HL-60/S4 (cell line): ENCODE data around the gene GIMAP5.

Experiments used
- in situ Hi-C: fragments of 300-500 bp; cut with MboI; formaldehyde crosslinking; loops from 2 replicates; pipeline ENCODE4 v1.14.3; 2022; ENCODE audit warnings: low sequenced_read_pairs

The GIMAP5 gene

GRCh38 chr7:150734254-150734653 lies 3.0 kb upstream of the GIMAP5 start:
- in situ Hi-C loops, result no loop called here

- in situ Hi-C loops, result no loop called here
These were observed 1.4 kb upstream of the GIMAP5 start for GRCh38 chr7:150735596-150736358.

GRCh38 chr7:150736864-150737263 lies 354 bp upstream of the GIMAP5 start:
- in situ Hi-C loops, result no loop called here

- in situ Hi-C loops, result no loop called here
These were observed 874 bp downstream of the GIMAP5 start for GRCh38 chr7:150738092-150738491.

DNA sequence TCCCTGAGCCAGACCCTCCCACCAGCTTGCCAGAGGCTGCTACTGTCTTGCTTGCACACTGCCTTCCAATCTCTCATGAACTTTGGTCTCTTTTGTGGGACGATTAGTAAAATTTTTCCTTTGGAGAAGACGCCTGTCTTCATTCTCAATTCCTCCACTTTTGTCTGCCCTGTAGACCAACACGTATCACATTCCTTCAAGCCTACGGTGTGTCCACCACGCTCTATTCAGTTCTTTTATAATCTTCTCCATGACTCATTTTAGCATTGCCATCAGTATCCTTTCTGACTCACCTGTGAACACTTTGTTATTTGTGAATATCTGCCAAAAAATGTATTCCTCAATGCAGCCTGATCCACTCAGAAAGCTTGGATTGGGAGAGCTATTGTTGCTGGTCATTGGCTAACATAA lies 1.4 kb downstream of the GIMAP5 start:
- in situ Hi-C loops, result no loop called here

DNA sequence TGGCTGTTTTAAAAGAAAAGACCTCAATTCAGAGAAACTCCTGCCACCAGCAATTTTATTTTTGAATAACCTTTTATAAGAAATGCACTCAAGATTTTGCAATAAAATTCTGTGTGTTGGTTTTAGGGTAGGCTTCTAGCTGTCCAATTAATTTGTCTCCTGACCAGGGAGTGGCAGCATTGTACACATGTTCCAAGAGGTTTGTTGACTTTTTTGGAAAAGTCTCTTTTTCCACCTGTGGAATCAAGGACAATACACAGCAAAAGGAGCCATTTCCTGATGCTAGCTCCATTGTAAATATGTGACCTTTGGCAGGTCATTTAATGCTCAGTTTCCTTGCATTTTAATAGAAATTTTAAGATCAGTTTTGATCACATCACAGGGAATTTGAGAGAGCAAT lies 1.8 kb downstream of the GIMAP5 start:
- in situ Hi-C loops, result no loop called here

DNA sequence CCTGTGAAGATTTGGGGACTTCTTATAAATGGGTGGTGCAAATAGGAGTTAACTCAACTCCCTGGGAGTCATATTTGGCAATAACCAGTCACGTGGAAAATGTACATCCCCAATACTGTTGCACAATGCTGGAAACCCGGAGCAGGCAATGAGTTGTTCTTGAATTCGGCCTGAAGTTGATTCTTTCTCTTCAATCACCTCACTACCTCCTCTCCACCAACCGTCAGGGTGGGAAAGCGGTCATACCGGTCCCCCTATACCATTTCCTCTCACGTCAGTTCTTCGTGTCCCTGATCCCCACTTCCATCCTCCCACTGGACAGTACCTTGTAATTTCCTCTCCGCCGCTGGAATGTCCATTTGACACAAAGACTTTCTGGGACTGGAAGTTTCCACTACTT lies 2.8 kb downstream of the GIMAP5 start:
- in situ Hi-C loops, result no loop called here

GRCh38 chr7:150742286-150742968 lies 5.2 kb downstream of the GIMAP5 start:
- in situ Hi-C loops, result no loop called here

GRCh38 chr7:150744041-150744656 lies 6.9 kb downstream of the GIMAP5 start:
- in situ Hi-C loops, result no loop called here

DNA sequence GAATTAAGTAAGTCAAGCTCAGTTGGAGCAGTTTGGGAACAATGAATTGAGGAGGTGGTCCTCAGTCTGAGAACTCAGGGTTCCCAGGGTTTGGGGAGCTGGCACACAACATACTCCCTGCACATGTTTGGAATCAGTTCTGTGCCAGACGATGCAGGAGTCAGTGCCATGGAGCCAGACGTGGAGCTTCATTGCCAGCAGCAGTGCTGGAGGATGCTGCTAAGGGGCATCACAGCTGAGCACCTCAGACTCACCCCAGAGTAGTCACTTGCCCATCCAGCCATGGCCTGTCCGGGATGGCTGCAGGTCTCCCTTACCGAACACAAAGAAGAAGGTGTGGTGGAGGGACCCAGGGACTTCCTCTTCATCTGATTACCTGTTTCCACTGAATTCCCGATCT lies 7.9 kb downstream of the GIMAP5 start:
- in situ Hi-C loops, result no loop called here

DNA sequence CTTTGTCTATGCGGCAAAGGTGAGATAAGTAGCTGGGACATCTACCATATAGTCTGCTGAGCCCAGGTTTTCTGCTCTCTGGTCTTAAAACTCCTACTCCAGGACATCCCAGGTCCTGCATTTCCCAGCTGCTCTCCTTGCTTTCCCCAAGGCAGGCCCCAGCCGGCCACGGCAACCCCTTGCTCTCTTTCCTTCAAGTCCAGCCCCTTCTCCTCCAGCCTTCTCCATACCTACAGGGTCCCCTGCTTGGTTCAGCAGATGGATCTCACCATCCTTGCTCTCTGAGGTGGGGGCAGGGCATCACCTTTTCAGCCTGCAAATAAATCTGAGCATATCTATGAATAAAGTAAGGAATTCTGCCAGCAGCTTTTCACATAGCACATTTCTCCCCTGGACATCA lies 8.7 kb downstream of the GIMAP5 start:
- in situ Hi-C loops, result no loop called here

DNA sequence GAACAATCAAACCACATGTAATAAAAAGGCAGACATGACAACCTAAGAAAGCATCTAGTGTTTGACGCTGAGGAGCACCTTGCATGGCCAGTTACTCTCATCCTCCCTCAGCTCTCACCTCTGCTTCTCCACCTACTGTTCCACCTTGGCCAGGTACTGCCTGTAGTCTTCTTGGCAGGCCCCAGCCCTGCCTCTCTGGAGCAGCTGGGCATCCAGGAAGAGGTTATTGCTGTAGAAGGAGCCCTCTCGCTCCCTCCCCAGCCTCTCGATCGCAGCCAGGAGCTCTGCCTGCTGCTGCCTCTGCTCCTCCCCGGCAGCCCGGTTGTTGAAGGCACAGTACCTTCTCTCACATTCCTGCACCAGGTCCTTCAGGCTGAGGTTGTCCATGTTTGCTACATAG lies 9.7 kb downstream of the GIMAP5 start:
- in situ Hi-C loops, result no loop called here

- in situ Hi-C loops, result no loop called here
These were observed 11.2 kb downstream of the GIMAP5 start for GRCh38 chr7:150748376-150748775.

GRCh38 chr7:150751702-150752101 lies 14.5 kb downstream of the GIMAP5 start:
- in situ Hi-C loops, result loop anchor here (10.0 kb wide), 1 partner anchor 307 kb away; no protein-coding TSS in a partner anchor

DNA sequence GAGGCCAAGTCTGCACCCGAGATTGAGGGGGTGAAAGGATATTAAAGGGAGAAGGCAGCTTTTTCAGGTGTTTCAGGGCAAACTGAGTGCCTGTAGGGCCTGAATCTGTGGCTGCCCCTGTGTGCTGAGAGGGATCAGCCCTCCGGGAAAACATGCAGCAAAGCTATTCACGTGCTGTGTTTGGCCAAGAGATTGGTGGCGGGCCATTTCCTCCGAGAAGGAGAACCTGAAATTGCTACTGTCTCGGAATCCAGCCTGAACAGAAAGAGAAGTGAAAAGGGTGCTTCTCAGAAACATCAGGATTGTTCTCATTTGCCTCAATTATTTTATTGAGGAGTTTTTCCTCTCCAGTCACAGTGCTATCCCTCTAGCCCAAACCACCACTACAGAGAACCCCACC lies 16.0 kb downstream of the GIMAP5 start:
- in situ Hi-C loops, result loop anchor here (10.0 kb wide), 1 partner anchor 308 kb away; no protein-coding TSS in a partner anchor

DNA sequence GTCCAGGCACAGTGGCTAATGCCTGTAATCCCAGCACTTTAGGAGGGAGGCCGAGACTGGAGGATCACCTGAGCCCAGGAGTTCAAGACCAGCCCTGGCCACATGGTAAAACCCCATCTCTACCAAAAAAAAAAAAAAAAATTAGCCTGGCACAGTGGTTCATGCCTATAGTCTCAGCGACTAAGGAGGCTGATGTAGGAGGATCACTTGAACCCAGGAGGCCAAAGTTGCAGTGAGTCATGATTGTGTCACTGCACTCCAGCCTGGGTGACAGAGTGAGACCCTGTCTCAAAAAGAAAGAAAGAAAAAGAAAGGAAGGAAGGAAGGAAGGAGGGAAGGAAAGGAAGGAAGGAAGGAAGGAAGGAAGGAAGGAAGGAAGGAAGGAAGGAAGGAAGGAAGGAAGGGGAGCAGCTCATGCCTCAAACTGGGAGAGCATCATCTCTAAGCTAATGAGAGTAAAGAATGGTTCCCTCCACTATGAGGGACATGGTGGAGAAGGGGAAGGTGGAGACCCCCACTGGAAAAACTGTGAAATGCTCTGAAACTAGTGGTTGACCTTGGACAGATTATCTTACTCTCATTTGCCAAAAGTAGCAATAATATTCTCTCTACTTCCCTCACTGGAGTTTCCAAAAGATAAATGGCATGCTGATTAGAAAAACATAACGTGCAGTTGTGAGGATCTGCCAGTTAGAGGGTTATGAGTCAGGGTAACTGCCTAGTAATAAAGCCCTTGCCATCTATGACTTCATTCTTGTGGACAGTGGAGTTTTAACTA lies 16.8 kb downstream of the GIMAP5 start:
- in situ Hi-C loops, result loop anchor here (10.0 kb wide), 1 partner anchor 309 kb away; no protein-coding TSS in a partner anchor

DNA sequence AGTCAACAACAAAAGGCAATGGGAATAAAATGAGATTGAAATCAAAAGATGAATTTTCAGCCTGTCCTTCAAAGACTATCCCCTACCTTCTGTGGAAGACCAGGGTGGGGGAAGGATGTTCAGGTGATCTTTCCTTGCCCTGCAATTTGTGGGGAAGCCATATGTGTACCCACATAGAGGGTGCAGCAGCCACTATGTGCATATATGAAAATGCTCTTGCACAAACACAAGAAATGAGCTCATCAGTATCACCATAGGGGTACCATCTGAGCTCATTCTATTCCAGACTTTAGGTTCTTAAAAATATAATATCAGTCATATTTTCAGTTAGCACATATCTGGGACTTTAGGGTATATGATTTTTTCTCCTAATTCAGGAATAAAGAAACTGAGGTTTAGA lies 17.7 kb downstream of the GIMAP5 start:
- in situ Hi-C loops, result loop anchor here (10.0 kb wide), 1 partner anchor 310 kb away; no protein-coding TSS in a partner anchor

DNA sequence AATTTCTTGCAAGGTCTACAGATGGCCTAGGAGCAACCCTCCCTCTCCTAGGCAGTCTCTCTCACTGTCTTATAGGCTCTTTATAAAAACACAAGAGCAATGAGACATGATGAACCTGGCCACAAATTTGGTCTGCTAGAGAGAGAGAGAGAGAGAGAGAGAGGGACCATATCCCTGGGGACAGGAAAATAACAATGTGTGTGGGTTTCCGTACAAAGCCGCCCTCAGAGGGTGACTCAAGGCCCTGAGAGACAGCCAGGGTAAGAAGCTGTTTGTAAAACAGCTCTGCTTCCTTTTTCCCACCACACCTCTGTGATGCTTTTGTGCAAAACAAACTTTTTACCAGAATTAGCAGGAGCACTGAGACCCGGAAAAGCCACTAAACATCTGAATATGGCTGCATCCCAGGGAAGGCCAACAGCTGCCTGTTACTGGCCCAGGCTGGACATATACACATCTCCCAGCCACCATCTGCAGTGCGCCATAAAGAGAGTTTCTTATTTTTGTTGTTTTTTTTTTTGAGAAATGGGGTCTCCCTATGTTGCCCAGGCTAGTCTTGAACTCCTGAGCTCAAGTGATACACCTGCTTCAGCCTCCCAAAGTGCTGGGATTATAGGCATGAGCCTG lies 18.4 kb downstream of the GIMAP5 start:
- in situ Hi-C loops, result loop anchor here (10.0 kb wide), 1 partner anchor 311 kb away; no protein-coding TSS in a partner anchor

DNA sequence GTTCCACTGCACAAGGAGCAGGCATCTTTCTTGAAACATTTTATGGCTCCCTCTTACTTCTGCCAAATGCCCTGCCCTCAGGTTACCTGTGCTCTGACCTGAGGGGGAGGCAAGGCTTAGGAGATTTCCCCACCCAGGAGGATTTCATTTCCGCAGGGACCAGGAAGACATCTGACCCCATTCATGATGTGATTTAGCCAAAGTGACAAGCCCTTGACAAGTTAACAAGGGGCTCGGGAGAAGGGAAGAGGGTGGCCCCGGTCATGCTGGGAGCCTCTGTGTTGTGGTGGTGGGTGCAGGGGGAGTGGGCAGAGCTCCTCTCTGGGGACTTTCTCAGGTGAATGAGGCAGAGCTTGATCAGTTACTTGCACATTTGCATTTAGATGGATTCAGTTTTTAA lies 18.9 kb downstream of the GIMAP5 start:
- in situ Hi-C loops, result loop anchor here (10.0 kb wide), 1 partner anchor 311 kb away; no protein-coding TSS in a partner anchor

DNA sequence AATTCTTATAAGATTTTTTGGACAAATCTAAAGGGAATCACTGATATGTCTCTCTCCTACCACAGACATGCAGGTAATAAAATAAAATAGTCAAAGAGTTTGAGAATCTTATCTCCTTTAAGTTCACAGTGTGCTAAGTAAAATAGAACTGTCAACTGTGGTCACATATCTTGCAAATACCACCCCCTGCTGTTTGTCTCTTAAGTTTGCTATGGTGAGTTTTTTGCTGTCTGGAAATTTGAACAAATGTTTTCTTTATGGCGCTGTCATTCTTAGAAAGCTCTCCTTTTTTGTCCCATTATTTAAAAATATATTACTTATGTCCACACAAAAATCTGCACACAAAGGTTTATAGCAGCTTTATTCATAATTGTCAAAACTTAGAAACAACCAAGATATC lies 19.6 kb downstream of the GIMAP5 start:
- in situ Hi-C loops, result loop anchor here (10.0 kb wide), 1 partner anchor 312 kb away; no protein-coding TSS in a partner anchor
